GM18520 (cell line): ENCODE data around the gene TRAF3.

ENCODE experiments used
- ATAC-seq: cut with Tn5 transposase; IDR thresholded peaks from one replicate; pipeline ENCODE4 v1.9.1; 2021; ENCODE audit not compliant: unreplicated experiment

The TRAF3 gene

DNA sequence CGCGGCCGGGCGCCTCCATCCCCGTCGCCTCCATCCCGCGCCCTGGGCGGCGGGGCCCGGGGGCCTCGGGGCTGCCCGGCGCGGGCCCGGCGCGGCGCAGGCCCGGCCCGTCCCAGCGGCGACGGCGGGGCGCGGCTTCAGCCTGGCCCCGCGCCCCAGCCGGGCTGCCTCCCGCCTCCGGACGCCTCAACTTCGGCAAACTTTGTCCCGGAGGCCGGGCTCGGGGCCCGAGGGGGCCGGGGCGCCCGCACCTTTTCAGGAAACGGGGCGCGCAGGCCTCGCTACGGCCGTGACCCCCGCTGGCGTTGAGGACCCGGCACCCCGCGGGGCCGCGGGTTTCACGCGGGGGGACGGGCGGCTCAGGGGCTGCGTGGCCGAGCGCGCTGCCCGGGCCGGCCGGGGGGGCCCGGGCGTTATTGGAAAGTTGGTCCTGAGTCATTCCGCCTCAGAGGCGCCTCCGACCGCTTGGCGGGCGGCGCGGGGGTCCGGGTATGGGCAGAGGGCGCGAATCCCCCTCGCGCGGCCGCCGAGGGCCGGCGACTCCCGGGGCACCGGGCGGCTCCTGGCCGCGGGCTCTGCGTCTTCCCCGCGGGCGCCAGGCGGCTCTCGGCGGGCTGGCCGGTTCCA is 575 bp downstream of the TRAF3 start:
- ATAC-seq: peak; percentile 10

DNA sequence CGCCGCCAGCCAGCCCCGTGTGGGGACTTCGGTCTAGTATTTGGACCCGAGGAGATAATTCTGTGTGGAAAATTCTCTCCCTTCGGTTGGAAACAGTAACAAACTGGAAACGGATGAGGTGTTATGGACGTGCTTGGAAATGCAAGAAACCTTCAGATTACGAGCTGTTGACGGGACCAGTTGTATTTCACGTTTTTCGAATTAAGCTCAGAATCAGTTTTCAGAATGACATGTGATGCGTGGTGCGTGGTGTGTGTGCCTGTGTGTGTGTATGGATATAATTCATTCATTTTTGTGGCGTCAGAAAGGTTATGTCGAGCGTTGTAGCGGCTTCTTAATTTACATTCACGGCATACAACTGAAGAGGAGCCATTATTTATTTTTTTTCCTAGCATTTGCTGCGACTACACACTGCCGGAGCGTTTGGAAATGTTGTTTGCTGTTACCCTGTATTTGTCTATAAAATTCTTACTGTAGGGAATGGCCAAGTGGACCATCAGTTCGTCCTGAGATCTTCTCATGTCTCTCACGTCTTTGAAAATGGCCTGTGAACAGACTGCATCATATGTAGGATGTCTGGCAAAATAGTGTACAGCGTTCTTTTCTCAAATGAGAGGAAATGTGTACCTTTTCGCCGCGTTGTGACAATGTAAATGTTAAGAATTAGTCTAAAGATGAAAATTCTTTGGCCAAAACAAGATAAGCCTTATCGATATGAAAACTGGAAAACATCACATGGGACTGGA is 1.3 kb downstream of the TRAF3 start:
- no peak for ATAC-seq

DNA sequence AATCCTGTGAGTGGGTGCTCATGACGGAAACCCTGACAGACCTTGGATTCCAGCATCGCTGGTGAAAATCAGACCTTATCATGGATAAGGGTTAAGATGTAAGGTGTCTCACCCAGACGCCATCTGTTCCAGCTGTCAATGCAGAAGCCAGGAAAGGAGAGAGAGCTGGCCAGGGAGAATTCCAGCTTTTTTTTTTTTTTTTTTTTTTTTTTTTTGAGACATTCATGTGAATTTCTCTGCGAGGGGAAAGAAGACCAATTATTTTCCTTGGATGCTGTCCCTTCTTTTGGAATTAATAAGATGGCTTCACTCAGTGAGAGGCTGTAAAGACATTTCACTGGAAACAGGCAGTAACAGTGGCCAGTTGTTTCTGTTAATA is 1.8 kb downstream of the TRAF3 start:
- ATAC-seq: no peak

DNA sequence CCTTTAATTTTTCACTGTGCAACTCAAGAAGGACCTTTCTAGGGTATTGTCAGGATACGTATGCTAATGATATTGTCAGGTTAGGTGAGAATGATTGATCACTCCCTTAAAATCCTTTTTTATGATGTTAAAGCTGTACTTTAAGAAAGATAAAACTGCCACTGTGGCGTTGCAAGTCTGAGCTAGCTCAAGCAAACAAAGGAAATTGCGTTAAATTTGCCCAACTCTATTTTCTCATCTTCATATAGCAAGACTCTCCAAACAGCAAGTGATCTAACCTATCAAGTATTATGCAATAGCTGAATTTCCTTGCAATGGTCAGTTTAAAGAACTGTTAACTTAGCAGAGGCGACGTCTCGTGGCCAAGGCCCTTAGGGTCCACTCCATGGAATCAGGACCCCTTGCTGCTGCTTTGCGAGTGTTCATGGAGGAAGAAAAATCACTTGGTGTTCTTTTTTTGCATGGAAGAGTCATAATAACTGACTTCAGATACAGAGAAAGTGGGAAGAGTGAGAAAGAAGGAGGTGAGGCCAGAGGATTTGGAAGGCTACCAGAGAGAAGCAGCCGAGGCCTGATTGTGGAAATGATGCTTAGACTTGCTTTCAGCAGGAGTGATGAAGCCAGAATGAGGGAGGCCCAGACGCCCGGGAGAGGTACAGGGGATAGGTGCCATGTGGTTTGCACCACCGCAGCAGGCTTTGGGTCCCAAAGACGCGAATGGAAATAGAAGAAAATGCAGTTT is 2.5 kb downstream of the TRAF3 start:
- ATAC-seq: no peak

DNA sequence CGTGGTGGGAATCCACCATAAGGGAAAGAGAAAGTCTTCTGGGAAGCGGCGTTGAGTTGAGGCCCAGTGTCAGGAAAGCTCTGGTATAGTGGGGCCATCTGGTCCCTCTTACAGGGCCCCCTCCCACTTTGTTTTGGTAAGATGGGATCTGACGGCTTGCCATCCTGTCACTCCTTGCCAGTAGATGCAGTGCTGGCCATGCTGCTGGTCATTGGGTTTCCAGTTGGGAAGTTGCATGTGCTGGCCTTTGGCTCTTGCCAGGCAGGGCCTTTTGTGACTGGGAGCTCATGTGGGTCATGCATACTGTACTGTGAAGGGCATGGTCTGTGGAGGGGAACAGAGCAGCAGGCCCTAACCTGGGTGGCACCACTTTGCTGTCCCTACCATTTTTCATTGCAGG is 3.8 kb downstream of the TRAF3 start:
- no peak for ATAC-seq

DNA sequence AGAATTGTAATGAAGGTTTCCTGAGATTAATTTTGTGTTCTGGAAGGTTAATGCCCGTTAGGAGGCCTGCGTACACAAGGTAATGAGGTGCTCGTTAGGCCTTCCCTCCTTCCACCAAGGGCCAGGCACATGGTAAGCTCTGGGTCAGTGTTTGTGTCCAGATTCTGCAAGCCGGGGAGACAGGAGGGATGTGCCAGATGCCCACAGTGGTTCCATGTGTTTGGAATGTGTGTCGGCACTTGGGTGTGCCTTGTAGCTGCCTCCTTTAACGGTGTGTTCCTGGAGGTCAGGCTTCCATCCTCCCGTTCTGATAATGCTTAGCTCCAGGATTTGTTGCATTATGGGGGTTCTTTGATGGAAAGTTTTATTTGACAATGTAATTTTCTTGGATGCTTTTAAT is 5.7 kb downstream of the TRAF3 start:
- no peak for ATAC-seq

DNA sequence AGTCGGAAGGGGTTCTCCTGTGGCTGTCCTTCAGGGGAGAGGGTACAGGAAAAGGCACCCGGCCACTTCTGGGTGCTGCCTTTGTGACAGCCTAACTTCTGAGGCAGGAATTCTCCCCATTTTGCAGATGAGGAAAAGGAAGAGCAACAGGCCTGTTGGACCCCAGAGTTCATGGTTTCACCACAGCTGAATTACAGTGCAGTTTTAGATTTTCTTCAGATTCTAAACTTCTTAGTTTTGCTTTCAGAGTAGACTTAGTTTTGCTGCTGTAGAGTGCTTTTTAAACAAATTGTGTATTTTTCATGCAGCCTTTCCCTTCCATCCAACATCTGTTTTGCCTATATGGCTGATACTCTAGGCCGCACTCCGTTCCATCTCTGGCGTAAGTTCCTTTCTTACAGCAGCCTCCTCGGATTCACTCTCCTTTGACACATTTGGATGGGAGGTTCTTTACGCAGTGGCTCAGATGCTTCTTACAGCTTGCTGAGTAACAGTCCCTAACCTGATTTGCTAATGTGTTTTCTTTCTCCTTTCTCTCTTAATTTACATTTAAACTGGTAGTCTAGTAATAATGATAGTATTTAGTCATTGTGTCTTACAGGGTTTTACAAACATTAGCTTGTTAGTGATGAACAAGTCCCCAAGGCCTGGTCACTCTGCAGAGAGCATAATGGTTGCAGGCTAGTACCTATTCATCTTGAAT is 7.8 kb downstream of the TRAF3 start:
- peak; percentile 43 for ATAC-seq

DNA sequence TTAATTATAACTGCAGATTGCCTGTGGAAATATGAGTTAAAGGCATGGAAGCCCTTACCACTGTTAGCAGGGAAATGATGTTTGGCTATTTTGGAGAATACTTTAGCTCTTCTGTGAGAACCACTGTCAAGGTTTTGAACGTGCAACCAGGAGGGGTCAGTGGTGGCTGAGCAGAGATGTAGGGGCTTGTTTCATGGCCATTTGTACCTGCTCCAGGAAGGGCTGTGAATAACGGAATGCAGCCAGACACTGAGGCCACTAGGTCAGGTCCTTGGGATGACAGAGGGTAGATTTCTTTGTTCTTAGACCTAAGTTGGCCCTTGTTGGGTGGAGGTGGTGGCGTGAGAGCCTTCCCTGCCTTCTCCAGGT is 8.3 kb downstream of the TRAF3 start:
- ATAC-seq: no peak

DNA sequence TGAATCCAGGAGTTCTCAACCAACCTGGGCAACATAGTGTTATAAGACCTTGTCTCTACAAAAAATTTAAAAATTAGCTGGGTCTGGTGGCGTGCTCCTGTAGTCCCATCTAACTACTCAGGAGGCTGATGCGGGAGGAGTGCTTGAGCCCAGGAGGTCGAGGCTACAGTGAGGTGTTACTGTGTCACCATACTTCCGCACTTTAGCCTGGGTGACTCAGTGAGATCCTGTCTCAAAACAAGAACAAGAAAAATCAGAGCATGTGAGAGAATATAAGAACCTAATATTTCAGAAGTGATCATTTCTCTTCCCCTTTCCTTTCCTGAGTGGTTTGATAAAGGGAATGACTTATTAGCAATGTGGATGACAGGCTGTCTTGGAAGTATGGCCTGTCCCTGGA is 9.5 kb downstream of the TRAF3 start:
- no peak for ATAC-seq

DNA sequence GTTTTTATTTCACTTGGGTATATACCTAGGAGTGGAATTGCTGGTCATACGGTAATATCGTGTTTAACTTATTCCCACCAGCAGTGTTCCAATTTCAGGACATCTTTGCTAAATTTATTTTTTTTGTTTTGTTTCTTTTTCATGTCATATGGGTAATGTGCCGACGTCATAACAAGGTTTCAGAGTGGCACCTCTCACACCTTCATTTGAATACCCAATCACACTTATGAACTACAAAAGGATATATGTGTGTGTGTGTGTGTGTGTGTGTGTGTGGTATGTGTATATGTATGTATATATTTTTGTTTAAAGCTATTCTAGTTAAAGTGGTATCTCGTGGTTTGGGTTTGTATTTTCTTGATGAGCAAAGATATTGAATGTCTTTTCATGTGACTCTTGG is 12.1 kb downstream of the TRAF3 start:
- ATAC-seq: no peak

DNA sequence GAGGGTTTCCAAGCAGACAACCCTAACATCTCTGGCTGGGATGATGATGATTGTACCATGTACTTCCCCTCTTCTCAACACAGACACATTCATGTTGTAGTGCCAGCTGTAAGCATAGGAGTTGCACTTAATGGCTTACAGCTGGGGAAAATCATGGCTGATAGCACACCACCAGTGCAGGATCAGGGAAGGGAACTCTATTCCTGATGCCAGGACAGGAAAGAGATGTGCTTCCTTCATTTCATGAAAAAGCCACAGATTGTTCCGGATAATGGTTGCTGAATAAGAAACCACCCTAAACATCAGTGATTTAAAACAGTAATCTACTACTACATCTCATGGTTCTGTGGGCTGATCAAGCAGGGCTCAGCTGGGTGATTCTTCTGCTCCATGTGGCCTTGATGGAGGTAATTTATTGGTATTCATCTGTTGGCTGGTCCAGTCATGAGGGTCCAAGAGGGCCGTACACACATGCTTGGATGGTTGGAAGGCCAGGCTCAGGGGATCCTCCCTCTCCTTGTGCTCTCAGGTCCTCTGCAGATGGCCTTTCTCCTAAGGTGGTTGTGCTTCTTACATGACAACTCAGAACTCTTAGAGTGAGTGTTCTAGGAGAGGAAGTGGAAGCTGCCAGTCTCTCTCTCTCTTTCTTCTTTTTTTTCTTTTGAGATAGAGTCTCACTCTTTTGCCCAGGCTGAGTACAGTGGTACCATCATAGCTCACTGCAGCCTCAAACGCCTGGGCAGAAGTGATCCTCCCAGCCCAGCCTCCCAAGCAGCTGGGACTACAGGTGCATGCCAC is 16.5 kb downstream of the TRAF3 start:
- ATAC-seq: no peak

DNA sequence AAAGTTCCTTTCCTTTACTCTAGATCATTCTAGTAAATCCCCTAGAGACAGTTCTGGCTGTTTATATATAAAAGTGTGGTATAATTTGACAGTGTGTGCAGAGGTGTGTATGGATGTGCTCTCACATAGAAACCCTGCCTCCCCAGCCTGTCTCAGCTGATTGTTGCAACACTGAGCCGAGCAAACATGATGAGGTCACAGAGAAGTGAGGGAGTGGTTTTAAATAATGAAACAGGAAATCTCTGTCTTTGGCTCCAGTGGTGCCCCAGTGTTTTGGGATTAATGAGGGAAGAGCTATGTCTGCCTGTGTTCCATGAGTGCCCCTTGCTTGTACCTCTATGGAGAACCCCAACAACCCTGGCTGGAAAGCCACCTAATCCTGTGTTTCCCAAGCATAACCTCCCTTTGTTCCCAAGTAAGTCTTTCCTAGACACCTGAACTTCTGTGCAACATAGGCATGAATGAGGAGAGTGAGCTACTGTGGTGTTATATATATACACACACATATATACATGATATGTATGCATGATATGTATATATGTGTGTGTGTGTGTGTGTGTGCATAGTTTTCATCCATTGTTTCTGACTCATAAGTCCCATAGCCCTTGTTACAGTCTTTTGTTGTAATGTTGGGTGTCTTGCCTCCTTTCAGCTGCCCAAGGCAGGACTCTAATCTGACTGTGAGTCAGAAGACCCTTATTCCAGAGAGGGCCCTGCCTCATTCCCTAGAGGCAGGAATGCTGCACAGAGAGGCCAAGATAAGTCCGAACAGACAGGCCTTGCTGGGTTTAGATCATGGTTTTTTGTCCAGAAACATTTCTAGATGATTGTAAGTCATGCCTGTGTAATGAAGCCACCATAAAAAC is 18.0 kb downstream of the TRAF3 start:
- no peak for ATAC-seq

DNA sequence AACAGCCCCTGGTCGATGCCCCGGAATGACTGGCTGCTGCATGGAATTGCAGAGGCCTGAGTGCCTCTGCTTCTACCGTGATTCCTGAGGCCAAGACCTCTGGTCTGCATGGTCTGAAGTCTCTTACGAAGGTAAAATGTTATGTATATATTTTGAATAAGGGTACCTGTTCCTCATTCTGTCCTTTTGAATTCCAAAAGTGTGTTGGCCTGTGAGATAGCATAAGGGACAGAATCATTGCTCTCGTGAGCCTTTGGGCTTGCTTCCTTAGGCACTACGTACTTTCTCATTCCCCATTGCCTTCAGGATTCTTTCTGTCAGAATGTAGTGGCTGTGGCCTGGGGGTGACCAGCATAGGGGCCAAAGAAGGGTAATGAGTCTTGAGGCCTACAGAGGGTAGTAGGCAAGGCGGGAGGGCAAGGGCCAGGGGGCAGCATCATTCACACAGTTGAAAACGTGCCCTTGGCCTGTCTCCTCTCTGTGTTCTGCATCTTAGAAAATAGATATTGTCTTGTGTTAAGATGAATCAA is 19.5 kb downstream of the TRAF3 start:
- ATAC-seq: no peak

DNA sequence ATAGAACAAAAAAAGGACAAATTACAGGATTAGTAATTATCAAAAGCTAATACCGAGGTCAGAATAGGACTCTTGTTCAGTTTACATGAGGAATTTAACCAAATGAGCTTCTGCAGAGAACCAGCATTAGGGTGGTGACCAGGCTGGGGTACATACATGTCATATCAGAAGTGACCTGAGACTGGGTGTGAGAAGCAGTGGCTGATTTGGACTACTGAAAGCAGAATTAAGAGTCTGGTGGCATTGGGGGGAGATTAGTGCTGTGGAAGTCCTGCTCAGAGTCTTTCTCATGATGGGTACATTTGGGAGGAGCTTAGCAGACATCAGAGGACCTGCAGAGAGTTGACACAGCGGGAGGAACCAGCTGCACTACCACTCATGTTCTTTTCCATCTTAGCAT is 21.7 kb downstream of the TRAF3 start:
- ATAC-seq: peak; percentile 69

DNA sequence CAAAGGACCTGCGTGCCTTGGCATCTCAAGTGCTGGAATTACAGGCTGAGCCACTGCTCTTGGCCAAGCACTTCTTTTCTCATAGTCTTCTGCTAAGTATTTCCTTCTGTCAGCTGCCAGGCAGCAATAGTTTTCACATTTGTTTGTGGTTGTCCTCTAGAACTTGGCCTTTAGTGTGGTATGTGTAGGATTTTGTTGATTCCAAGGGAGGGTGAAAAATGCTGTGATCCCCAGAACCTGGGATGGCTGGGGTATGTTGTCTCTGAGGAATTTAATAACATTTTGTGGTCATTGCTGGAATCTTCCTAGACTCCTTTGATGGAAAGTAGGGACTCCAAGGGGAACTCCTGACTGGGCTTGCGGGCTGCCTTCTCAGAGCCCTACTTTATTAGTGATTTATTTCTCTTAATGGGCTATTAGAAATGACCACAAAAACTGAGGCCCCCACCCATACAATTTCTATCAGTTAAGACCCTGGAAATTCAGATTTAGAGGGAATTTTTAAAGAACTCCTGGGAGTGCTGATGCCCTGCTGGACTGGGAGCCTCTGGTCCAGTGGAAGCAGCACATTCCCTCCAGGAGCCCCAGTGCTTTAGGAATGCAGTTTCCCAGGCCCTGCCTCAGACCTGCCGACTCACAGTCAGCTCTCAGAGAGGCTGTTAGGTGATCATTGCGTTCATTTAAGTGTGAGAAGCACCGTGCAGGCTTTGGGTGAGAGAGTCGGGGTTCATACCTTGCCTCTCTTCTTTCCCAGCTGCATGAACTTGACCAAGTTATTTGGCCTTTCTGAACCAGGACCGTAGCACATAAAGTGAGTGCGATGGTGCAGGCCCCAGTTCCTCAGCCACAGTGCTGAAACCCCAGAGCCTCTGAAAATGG is 22.7 kb downstream of the TRAF3 start:
- ATAC-seq: no peak

DNA sequence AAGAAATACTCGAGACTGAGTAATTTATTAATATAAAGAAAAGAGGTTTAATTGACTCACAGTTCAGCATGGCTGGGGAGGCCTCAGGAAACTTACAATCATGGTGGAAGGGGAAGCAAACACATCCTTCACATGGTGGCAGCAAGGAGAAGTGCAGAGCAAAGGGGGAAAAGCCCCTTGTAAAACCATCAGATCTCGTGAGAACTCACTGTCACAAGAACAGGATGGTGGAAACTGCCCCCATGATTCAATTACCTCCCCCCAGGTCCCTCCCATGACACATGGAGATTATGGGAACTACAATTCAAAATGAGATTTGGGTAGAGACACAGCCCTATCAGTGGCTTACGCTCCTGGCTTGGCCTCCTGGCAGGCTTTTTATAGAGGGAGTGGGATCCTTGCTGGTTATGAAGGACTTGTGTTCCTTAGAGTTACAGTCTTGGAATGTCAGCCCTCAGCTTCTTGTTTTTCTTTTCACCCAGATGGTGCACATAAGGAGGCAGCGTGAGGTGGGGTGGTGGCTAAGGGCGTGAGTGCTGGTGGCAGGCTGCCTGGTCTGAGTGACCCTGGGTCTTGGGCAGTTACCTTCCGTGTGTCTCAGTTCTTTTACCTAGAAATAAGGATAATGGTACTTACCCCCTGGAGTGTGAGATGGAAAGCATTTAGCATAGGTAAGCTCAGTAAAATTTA is 25.7 kb downstream of the TRAF3 start:
- ATAC-seq: no peak

DNA sequence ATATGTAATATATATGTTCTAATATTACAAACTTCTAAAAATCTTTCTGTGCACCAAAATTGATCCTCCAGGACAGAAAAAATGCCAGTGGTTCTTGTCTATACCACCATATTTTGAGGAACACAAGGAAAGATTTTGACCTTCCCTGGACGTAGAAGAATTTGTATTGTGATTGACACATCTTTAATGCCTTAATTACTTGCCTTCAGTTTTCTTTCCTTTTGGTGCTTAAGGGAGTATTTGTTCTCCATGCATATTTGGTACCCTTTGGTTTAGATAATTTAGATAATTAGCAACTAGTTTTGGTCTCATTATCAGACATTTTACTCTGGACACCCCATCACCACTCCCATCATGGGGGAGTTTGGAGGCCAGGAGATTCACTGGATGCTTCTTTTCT is 27.6 kb downstream of the TRAF3 start:
- ATAC-seq: no peak

DNA sequence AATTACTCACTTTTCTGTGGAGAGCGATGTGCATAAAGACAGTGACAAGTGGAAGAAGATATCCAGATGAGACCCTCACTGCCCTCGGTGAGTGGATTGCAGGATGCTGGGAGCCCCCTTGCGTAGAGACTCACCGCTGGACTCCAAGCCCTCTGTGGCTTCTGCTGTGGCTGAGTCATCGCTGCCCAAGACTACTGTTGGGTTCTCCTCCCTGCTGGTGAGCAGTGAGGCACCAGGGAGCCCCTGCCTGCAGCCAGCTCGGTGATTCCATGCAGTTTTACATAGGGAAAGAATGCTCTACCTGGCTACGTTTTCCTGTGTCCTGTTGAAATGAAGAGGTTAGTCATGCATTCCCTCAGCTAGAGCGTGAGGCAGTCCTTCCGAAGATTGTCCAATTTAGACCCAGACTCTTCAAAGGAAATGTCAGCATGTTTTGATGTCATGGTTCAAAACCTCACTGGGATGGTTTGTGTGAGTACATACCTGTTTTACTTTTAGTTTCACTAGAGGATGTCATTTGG is 28.2 kb downstream of the TRAF3 start:
- ATAC-seq: no peak
